HG02973 (cell line): Measurements from ENCODE around the gene SNTN.
"Not testable (repeated sequence)": the region's sequence is repeated elsewhere in the genome, so short reads cannot be mapped to it uniquely, and the experiment has no call there.

ENCODE experiments used
- ATAC-seq: cut with Tn5 transposase; IDR thresholded peaks from one replicate; pipeline ENCODE4 v1.9.1; 2021; ENCODE audit warnings: moderate library complexity; ENCODE audit not compliant: unreplicated experiment

Gene SNTN

GRCh38 chr3:63652066-63652725, at the start of gene SNTN:
TSS of gene SNTN (plus strand) at chr3:63652675. CDS start at chr3:63652688, 13 bp downstream.
- ATAC-seq = no peak

- ATAC-seq = no peak
Observed at GRCh38 chr3:63607716-63608115, 44.8 kb upstream of the SNTN start.

GRCh38 chr3:63609408-63609807, 43.1 kb upstream of the SNTN start:
- no peak for ATAC-seq

GRCh38 chr3:63609834-63610233, 42.6 kb upstream of the SNTN start:
- no peak for ATAC-seq

GRCh38 chr3:63611382-63611781, 41.1 kb upstream of the SNTN start:
- no peak for ATAC-seq

GRCh38 chr3:63613561-63613960, 38.9 kb upstream of the SNTN start:
- ATAC-seq = no peak

GRCh38 chr3:63617391-63617790, 35.1 kb upstream of the SNTN start:
- ATAC-seq = no peak

- no peak for ATAC-seq
Observed at GRCh38 chr3:63624941-63625560, 27.4 kb upstream of the SNTN start.

GRCh38 chr3:63631670-63632069, 20.8 kb upstream of the SNTN start:
- no peak for ATAC-seq

GRCh38 chr3:63635186-63635585, 17.3 kb upstream of the SNTN start:
- ATAC-seq = no peak

- ATAC-seq = no peak
Observed at GRCh38 chr3:63639806-63640205, 12.7 kb upstream of the SNTN start.

GRCh38 chr3:63642488-63642887, 10.0 kb upstream of the SNTN start:
- ATAC-seq = no peak

GRCh38 chr3:63644212-63644797, 8.2 kb upstream of the SNTN start:
- ATAC-seq = no peak

GRCh38 chr3:63644928-63645781, 7.3 kb upstream of the SNTN start:
- not testable (repeated sequence) for ATAC-seq

- ATAC-seq = no peak
Observed at GRCh38 chr3:63654211-63654610, 1.7 kb downstream of the SNTN start.

- ATAC-seq = no peak
Observed at GRCh38 chr3:63654931-63655330, 2.5 kb downstream of the SNTN start.

GRCh38 chr3:63655519-63655918, 3.0 kb downstream of the SNTN start:
- no peak for ATAC-seq

GRCh38 chr3:63656786-63657185, 4.3 kb downstream of the SNTN start:
- ATAC-seq = no peak

- ATAC-seq = no peak
Observed at GRCh38 chr3:63661242-63661641, 8.8 kb downstream of the SNTN start.

GRCh38 chr3:63662011-63662410, 9.5 kb downstream of the SNTN start:
- ATAC-seq = no peak

- no peak for ATAC-seq
Observed at GRCh38 chr3:63662500-63662899, 10.0 kb downstream of the SNTN start.

- ATAC-seq = no peak
Observed at GRCh38 chr3:63670544-63670943, 18.1 kb downstream of the SNTN start.
